ENCODE measurements around the gene MDM2.

MDM2 gene

GRCh38 chr12:68871921-68872320 lies 63.9 kb downstream of the MDM2 start:
- no peaks in the 10 kb centered on the region for H3K4me1 ChIP-seq (ENCODE audit: control insufficient read depth in 2 of 2, insufficient read depth in 2 of 2, low read length in 2 of 2)
- no peaks in the 10 kb centered on the region for H3K27me3 ChIP-seq (ENCODE audit: control insufficient read depth in 2 of 2, insufficient read depth in 2 of 2, low read length in 2 of 2)
- H3K36me3 ChIP-seq (ENCODE audit: control insufficient read depth in 2 of 2, insufficient read depth in 2 of 2, low read length in 2 of 2) = peaks cover 26 to 48% of the 10 kb centered on the region in 2 donors
- no peak overlapping the region for H3K4me3 ChIP-seq (ENCODE audit: low read length in 2 of 2)
- H3K9ac ChIP-seq (ENCODE audit: low read depth in 1 of 2, low read length in 2 of 2) = no peak overlapping the region
- H3K9me3 ChIP-seq (ENCODE audit: control insufficient read depth in 2 of 2, low read length in 2 of 2) = no peaks in the 10 kb centered on the region
- no peak overlapping the region for H3K27ac ChIP-seq (ENCODE audit: low read depth in 2 of 2, low read length in 2 of 2)

DNA sequence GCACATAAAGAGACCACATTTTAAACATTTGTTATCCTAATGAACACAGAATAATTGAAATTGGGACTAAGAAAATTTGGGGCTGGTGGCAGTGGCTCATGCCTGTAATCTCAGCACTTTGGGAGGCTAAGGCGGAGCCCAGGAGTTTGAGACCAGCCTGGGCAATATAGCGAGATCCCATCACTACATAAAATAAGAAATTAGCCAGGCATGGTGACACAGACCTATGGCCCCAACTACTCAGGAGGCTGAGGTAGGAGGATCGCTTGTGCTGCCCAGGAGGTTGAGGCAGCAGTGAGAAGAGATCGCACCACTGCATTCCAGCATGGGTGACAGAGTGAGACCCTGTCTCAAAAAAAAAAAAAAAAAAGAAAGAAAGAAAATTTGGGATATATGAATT lies 65.3 kb downstream of the MDM2 start:
- H3K9ac ChIP-seq (ENCODE audit: low read depth in 1 of 2, low read length in 2 of 2) = no peak overlapping the region
- no peak overlapping the region for H3K27ac ChIP-seq (ENCODE audit: low read depth in 2 of 2, low read length in 2 of 2)
- H3K27me3 ChIP-seq (ENCODE audit: control insufficient read depth in 2 of 2, insufficient read depth in 2 of 2, low read length in 2 of 2) = no peaks in the 10 kb centered on the region
- H3K9me3 ChIP-seq (ENCODE audit: control insufficient read depth in 2 of 2, low read length in 2 of 2) = no peaks in the 10 kb centered on the region
- peaks cover 26 to 40% of the 10 kb centered on the region in 2 donors for H3K36me3 ChIP-seq (ENCODE audit: control insufficient read depth in 2 of 2, insufficient read depth in 2 of 2, low read length in 2 of 2)
- no peak overlapping the region for H3K4me3 ChIP-seq (ENCODE audit: low read length in 2 of 2)
- H3K4me1 ChIP-seq (ENCODE audit: control insufficient read depth in 2 of 2, insufficient read depth in 2 of 2, low read length in 2 of 2) = no peaks in the 10 kb centered on the region

DNA sequence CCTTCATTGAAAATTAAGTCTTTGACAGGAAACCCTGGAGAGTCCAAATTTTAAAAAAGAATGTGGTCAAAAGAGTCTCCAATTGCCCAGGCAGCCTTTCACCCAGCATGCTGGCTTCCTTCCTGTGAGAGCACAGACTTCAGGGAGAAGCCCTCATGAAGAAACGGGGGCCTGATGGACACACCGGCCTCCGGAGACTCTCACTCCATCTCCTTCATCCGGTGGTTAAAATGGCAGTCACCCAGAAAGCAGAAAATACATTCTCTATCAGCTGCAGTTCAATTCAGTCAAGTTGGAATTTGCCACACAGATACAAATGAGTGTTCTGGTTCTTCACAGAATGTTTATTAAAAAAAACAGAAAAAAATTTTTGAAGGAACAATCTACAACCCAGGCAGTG lies 68.5 kb downstream of the MDM2 start:
- H3K36me3 ChIP-seq (ENCODE audit: control insufficient read depth in 2 of 2, insufficient read depth in 2 of 2, low read length in 2 of 2) = peaks cover 4 to 18% of the 10 kb centered on the region in 2 donors
- H3K9me3 ChIP-seq (ENCODE audit: control insufficient read depth in 2 of 2, low read length in 2 of 2) = no peaks in the 10 kb centered on the region
- H3K4me3 ChIP-seq (ENCODE audit: low read length in 2 of 2) = no peak overlapping the region
- H3K27me3 ChIP-seq (ENCODE audit: control insufficient read depth in 2 of 2, insufficient read depth in 2 of 2, low read length in 2 of 2) = no peaks in the 10 kb centered on the region
- H3K4me1 ChIP-seq (ENCODE audit: control insufficient read depth in 2 of 2, insufficient read depth in 2 of 2, low read length in 2 of 2) = no peaks in the 10 kb centered on the region
- no peak overlapping the region for H3K27ac ChIP-seq (ENCODE audit: low read depth in 2 of 2, low read length in 2 of 2)
- H3K9ac ChIP-seq (ENCODE audit: low read depth in 1 of 2, low read length in 2 of 2) = no peak overlapping the region

GRCh38 chr12:68877583-68877982 lies 69.6 kb downstream of the MDM2 start:
- Histone ChIP-seq H3K9ac (ENCODE audit: low read depth in 1 of 2, low read length in 2 of 2) (no peak overlapping the region), H3K9me3 (ENCODE audit: control insufficient read depth in 2 of 2, low read length in 2 of 2) (no peaks in the 10 kb centered on the region), H3K27me3 (ENCODE audit: control insufficient read depth in 2 of 2, insufficient read depth in 2 of 2, low read length in 2 of 2) (no peaks in the 10 kb centered on the region), H3K36me3 (ENCODE audit: control insufficient read depth in 2 of 2, insufficient read depth in 2 of 2, low read length in 2 of 2) (peaks cover 0 to 14% of the 10 kb centered on the region in 2 donors), H3K4me1 (ENCODE audit: control insufficient read depth in 2 of 2, insufficient read depth in 2 of 2, low read length in 2 of 2) (no peaks in the 10 kb centered on the region), H3K27ac (ENCODE audit: low read depth in 2 of 2, low read length in 2 of 2) (no peak overlapping the region), H3K4me3 (ENCODE audit: low read length in 2 of 2) (no peak overlapping the region)

DNA sequence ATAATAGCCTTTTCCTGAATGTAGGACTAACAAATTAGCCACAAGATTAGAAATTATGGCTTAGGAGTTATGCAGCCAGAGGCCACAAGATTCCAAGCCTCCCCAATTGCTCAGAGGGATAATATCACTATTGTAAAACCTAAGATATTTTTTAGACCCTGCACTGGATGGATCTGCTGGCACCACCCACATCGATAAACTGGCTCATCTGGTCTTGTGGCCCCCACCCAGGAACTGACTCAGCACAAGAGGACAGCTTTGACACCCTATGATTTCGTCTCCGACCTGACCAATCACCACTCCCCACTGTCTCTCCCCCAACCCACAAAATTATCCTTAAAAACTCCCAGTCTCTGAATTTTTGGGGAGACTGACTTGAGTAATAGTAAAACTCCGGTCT lies 70.3 kb downstream of the MDM2 start:
- no peaks in the 10 kb centered on the region for H3K4me1 ChIP-seq (ENCODE audit: control insufficient read depth in 2 of 2, insufficient read depth in 2 of 2, low read length in 2 of 2)
- peaks cover 3 to 15% of the 10 kb centered on the region in 2 donors for H3K36me3 ChIP-seq (ENCODE audit: control insufficient read depth in 2 of 2, insufficient read depth in 2 of 2, low read length in 2 of 2)
- H3K9ac ChIP-seq (ENCODE audit: low read depth in 1 of 2, low read length in 2 of 2) = no peak overlapping the region
- no peak overlapping the region for H3K4me3 ChIP-seq (ENCODE audit: low read length in 2 of 2)
- H3K27me3 ChIP-seq (ENCODE audit: control insufficient read depth in 2 of 2, insufficient read depth in 2 of 2, low read length in 2 of 2) = no peaks in the 10 kb centered on the region
- H3K27ac ChIP-seq (ENCODE audit: low read depth in 2 of 2, low read length in 2 of 2) = no peak overlapping the region
- H3K9me3 ChIP-seq (ENCODE audit: control insufficient read depth in 2 of 2, low read length in 2 of 2) = no peaks in the 10 kb centered on the region

GRCh38 chr12:68878846-68879245 lies 70.9 kb downstream of the MDM2 start:
- Histone ChIP-seq H3K36me3 (ENCODE audit: control insufficient read depth in 2 of 2, insufficient read depth in 2 of 2, low read length in 2 of 2) (peaks cover 5 to 17% of the 10 kb centered on the region in 2 donors), H3K4me1 (ENCODE audit: control insufficient read depth in 2 of 2, insufficient read depth in 2 of 2, low read length in 2 of 2) (no peaks in the 10 kb centered on the region), H3K27me3 (ENCODE audit: control insufficient read depth in 2 of 2, insufficient read depth in 2 of 2, low read length in 2 of 2) (no peaks in the 10 kb centered on the region), H3K4me3 (ENCODE audit: low read length in 2 of 2) (no peak overlapping the region), H3K9me3 (ENCODE audit: control insufficient read depth in 2 of 2, low read length in 2 of 2) (no peaks in the 10 kb centered on the region), H3K27ac (ENCODE audit: low read depth in 2 of 2, low read length in 2 of 2) (no peak overlapping the region), H3K9ac (ENCODE audit: low read depth in 1 of 2, low read length in 2 of 2) (no peak overlapping the region)

DNA sequence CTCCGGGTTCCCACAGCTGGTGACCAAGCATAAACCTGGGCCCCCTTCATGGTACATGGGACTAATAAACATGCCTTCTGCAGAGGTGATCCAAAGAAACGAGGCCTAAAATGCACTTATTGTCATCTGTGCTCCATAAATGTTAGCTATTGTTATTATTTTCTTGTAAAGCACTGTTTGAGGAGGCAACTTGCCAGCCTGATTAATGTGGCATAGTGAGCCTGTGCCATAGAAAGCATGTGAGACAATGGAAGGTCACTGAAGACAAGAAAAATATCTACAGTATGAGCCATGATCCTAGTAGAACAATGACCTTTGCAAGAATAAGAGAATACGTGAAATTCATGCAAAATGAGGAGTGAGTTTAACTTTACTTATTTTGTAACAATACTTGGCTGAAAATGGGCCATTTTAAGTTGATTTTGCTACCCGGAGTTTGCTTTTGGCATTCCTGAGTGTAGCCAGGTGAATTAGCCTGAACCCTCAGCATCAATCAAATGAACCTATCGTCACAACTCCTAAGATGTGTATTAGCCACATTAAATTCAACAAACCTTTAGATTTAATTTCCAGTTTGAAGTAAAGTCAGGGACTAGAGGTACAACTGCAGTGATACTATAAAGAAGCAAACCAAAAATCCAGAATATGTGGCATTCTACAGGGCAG lies 72.8 kb downstream of the MDM2 start:
- H3K4me1 ChIP-seq (ENCODE audit: control insufficient read depth in 2 of 2, insufficient read depth in 2 of 2, low read length in 2 of 2) = no peaks in the 10 kb centered on the region
- no peak overlapping the region for H3K9ac ChIP-seq (ENCODE audit: low read depth in 1 of 2, low read length in 2 of 2)
- no peaks in the 10 kb centered on the region for H3K9me3 ChIP-seq (ENCODE audit: control insufficient read depth in 2 of 2, low read length in 2 of 2)
- peaks cover 8 to 26% of the 10 kb centered on the region in 2 donors for H3K36me3 ChIP-seq (ENCODE audit: control insufficient read depth in 2 of 2, insufficient read depth in 2 of 2, low read length in 2 of 2)
- H3K27ac ChIP-seq (ENCODE audit: low read depth in 2 of 2, low read length in 2 of 2) = no peak overlapping the region
- no peaks in the 10 kb centered on the region for H3K27me3 ChIP-seq (ENCODE audit: control insufficient read depth in 2 of 2, insufficient read depth in 2 of 2, low read length in 2 of 2)
- no peak overlapping the region for H3K4me3 ChIP-seq (ENCODE audit: low read length in 2 of 2)

GRCh38 chr12:68882251-68882964 lies 74.4 kb downstream of the MDM2 start:
- no peak overlapping the region for H3K27ac ChIP-seq (ENCODE audit: low read depth in 2 of 2, low read length in 2 of 2)
- H3K36me3 ChIP-seq (ENCODE audit: control insufficient read depth in 2 of 2, insufficient read depth in 2 of 2, low read length in 2 of 2) = peaks cover 8 to 23% of the 10 kb centered on the region in 2 donors
- H3K4me3 ChIP-seq (ENCODE audit: low read length in 2 of 2) = no peak overlapping the region
- H3K27me3 ChIP-seq (ENCODE audit: control insufficient read depth in 2 of 2, insufficient read depth in 2 of 2, low read length in 2 of 2) = no peaks in the 10 kb centered on the region
- H3K9me3 ChIP-seq (ENCODE audit: control insufficient read depth in 2 of 2, low read length in 2 of 2) = no peaks in the 10 kb centered on the region
- no peaks in the 10 kb centered on the region for H3K4me1 ChIP-seq (ENCODE audit: control insufficient read depth in 2 of 2, insufficient read depth in 2 of 2, low read length in 2 of 2)
- no peak overlapping the region for H3K9ac ChIP-seq (ENCODE audit: low read depth in 1 of 2, low read length in 2 of 2)

- H3K4me1 ChIP-seq (ENCODE audit: control insufficient read depth in 2 of 2, insufficient read depth in 2 of 2, low read length in 2 of 2) = no peaks in the 10 kb centered on the region
- H3K36me3 ChIP-seq (ENCODE audit: control insufficient read depth in 2 of 2, insufficient read depth in 2 of 2, low read length in 2 of 2) = peaks cover 8 to 23% of the 10 kb centered on the region in 2 donors
- no peaks in the 10 kb centered on the region for H3K27me3 ChIP-seq (ENCODE audit: control insufficient read depth in 2 of 2, insufficient read depth in 2 of 2, low read length in 2 of 2)
- no peaks in the 10 kb centered on the region for H3K9me3 ChIP-seq (ENCODE audit: control insufficient read depth in 2 of 2, low read length in 2 of 2)
- H3K9ac ChIP-seq (ENCODE audit: low read depth in 1 of 2, low read length in 2 of 2) = no peak overlapping the region
- no peak overlapping the region for H3K27ac ChIP-seq (ENCODE audit: low read depth in 2 of 2, low read length in 2 of 2)
- H3K4me3 ChIP-seq (ENCODE audit: low read length in 2 of 2) = no peak overlapping the region
Observed at GRCh38 chr12:68883151-68883550, 75.2 kb downstream of the MDM2 start.

DNA sequence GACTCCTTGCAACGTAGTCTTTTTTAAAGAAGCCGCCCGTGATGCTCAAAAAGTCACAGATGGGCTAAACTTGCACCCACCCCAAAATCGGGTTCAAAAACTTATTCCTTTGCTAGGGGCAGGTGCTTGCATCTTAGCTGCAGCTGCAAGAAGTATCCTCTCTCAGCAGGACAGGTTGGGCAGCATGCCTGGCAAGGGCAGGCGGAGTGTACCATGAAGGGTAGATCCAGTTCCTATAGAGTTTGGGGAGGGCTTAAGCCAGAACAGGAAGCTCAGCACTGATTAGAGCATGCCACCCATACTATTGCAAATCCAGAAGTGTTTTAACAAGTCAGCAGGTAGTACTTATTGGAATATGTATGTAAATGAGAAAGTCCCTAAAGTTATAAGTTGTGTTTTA lies 76.3 kb downstream of the MDM2 start:
- no peaks in the 10 kb centered on the region for H3K27me3 ChIP-seq (ENCODE audit: control insufficient read depth in 2 of 2, insufficient read depth in 2 of 2, low read length in 2 of 2)
- no peak overlapping the region for H3K27ac ChIP-seq (ENCODE audit: low read depth in 2 of 2, low read length in 2 of 2)
- H3K9me3 ChIP-seq (ENCODE audit: control insufficient read depth in 2 of 2, low read length in 2 of 2) = no peaks in the 10 kb centered on the region
- H3K4me3 ChIP-seq (ENCODE audit: low read length in 2 of 2) = no peak overlapping the region
- H3K36me3 ChIP-seq (ENCODE audit: control insufficient read depth in 2 of 2, insufficient read depth in 2 of 2, low read length in 2 of 2) = peaks cover 8 to 23% of the 10 kb centered on the region in 2 donors
- H3K4me1 ChIP-seq (ENCODE audit: control insufficient read depth in 2 of 2, insufficient read depth in 2 of 2, low read length in 2 of 2) = no peaks in the 10 kb centered on the region
- H3K9ac ChIP-seq (ENCODE audit: low read depth in 1 of 2, low read length in 2 of 2) = no peak overlapping the region

Measured in mucosa of rectum (tissue), 2 donors.